Stimulated activated CD8-positive, alpha-beta memory T cell treated with anti-CD3 and anti-CD28 coated beads, Interleukin-7, amount 100 ng/mL, for 1 hour (primary cell): Measurements from ENCODE around the gene GALNT16.

Source experiments
- DNase-seq, 2 donors: peaks; one replicate each; pipeline ENCODE4 v3.0.0-alpha.2; 2020; ENCODE audit warnings: low read depth in 2 of 2

GALNT16 gene

GRCh38 chr14:69337984-69338383, 78.0 kb downstream of the GALNT16 start:
- DNase-seq, result no peak

GRCh38 chr14:69339426-69339825, 79.5 kb downstream of the GALNT16 start:
- no peak for DNase-seq

DNA sequence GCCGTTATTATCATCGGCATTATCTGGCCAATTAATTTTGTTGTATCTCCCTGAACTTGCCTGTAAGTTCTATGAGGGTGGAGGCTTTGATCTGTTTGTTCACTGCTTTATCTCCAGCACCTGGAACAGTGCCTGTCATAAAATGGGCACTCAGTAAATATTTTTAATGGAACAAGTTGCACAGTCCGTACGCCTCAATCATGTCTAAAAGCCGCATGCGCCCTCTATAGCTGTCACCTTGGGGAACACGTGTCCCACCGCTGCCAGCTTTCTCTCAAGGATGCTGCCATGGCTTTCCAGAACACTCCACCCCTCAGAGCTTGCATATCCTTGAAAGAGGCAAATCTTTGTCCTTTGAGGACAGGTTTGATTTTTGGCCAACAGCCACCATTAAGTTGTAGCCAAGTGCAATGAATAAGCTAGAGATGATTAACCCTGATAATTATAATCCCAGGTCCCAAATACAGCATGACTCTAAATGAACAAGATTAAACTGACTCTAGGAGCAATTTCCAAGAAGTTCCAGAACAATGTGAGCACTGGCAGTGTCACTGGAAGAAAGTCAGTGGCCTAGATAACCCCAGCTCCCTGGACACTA, 83.1 kb downstream of the GALNT16 start:
- DNase-seq, result no peak

GRCh38 chr14:69344171-69344570, 84.2 kb downstream of the GALNT16 start:
- DNase-seq, result no peak

GRCh38 chr14:69345402-69345801, 85.4 kb downstream of the GALNT16 start:
- no peak for DNase-seq

- no peak for DNase-seq
Measured at GRCh38 chr14:69346710-69347109, 86.8 kb downstream of the GALNT16 start.

- no peak for DNase-seq
Measured at GRCh38 chr14:69349091-69349777, 89.3 kb downstream of the GALNT16 start.

- no peak for DNase-seq
Measured at GRCh38 chr14:69350892-69351291, 90.9 kb downstream of the GALNT16 start.

GRCh38 chr14:69351385-69351784, 91.4 kb downstream of the GALNT16 start:
- no peak for DNase-seq

GRCh38 chr14:69351911-69352310, 92.0 kb downstream of the GALNT16 start:
- no peak for DNase-seq

- no peak for DNase-seq
Measured at GRCh38 chr14:69353168-69353567, 93.2 kb downstream of the GALNT16 start.

- peak in 1 of 2 donors; percentile 5 for DNase-seq
Measured at GRCh38 chr14:69354383-69355153, 94.6 kb downstream of the GALNT16 start.

- DNase-seq, result no peak
Measured at GRCh38 chr14:69355154-69355597, 95.2 kb downstream of the GALNT16 start.

- no peak for DNase-seq
Measured at GRCh38 chr14:69355607-69356281, 95.8 kb downstream of the GALNT16 start.

DNA sequence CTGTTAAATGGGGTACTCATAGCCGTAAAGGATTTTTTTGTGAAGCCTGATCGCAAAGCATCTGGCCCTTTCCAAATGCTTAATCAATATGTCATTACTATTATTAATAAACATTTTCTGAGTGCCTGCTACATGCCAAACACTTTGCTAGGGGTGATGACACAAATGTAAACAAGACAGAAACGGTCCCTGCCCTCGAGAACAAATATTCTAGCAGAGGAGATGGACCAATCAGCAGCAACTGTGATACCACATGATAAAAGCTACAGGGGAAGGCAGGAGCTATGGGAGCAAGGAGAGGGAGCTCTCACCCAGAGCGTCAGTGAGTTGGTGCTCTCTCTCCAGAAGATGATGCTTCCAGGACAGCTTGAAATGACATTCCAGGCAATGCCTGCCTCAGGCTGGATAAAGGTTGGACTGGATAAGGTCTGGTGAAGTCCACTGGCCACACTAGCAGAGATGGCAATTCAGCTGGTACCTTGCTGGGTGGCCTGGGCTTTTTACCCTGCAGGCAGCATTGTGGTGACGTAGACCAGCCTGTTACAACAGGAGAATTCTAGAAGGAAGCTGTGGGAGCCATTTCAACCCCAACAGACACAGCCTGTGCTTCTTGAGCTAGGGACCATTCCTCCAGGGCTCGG, 97.1 kb downstream of the GALNT16 start:
- no peak for DNase-seq

DNA sequence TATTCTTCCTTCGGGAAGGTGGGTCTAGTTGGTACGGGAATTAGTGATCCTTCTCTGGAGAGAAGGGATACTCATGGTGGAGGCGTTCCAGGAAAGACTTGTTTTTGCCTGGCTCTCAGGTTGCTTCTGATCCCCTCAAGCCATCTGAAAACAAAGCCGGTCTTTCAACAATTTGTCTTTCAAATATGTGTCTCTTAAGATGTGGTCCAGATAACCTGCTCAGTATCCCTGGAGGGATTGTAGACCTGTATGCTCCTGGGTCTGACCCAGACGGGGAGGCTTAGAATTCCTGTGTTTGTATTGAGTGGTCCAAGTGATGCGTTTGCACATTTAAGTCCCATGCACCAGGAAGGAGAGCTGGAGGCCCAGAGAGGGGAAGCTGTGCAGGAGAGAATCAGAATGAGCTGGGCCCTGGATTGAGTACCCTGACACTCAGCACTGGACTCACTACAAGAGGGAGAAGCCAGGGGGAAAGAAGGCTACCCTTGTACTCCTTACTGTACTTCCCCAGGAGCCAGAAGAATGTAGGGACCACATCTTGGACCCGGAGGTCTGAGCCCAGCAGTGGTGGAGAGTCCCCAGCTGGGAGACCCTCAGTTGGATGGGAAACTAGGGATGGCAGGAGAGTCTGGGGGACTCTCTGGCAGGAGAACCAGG, 97.7 kb downstream of the GALNT16 start:
- no peak for DNase-seq

DNA sequence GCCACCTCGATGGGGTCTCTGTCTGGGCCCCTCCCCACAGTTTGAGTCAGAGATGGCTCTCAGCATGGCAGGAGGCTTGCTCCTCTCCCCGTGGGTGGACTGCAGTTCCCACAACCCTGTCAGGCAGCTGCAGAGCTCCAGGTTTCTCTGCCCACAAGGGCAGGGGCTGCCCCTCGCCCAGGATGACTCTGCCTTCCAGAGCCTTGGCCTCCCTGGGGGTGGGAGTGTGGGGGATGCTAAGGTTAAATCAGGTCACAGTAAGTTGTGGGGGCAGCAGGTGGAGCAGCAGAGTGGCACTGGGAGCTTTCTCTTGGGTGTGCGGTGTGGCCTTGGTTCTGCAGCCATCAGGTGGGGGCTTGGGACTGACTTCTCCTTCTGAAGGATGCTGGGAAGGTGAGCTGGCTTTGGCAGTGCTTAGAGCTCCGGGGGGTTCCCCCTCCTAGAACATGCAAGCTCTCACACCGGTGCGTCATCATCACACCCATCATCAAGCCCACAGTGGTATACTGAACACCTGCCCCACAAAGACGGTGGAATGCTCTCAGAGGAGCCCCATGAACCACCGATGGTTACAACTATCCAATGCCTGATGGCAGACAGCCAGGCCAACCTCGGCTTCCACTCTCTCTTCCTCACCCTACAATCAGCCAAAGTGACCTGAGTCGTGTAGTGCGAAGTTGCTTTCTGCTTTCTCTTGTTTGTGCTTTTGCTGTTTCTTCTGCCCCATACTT, 98.4 kb downstream of the GALNT16 start:
- DNase-seq, result no peak

DNA sequence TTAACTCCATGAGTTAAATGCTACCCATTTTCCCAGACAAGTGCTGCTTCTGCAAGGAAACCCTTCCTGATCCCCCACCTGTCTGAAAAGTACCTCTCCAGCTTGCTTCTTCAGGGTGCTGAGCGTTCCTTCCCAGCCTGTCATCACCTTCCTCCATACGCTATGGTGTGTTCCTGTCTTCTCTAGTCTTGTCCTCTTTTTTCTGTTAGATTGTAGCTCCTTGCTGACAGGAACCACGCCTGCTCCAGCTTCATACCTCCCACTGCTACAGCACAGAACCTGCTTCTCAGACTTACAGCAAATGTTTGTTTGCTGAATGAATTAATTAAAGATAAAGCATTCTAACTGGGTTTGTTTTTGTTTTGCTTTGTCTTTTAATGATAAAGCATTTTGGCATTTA, 99.0 kb downstream of the GALNT16 start:
- no peak for DNase-seq

GRCh38 chr14:69360438-69361108, 100.6 kb downstream of the GALNT16 start:
- no peak for DNase-seq

DNA sequence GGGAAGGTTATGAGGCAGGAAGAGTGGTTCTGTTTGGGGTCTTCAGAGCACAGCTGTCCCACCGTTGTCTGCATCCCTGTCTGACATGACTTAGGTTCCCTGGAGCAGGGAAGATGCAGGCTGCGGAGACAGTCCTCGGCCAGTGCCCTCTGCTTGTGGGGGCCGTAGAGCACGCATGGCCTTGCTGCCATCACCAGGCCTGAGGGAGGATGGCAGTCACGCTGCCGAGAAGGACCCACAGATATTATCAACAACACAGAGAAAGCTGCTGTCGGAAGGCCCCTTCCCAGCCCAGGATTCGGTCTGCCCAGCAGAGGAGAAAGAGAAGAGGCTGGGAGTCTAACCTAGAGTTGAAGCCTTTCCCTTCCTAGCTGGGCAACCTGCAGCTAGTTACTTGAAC, 103.1 kb downstream of the GALNT16 start:
- no peak for DNase-seq
